ENCODE data around the gene TNFRSF1B.

TNFRSF1B gene

GRCh38 chr1:12176298-12177118 lies 9.7 kb downstream of the TNFRSF1B start:
- no peak for DNase-seq

GRCh38 chr1:12177156-12177998 lies 10.6 kb downstream of the TNFRSF1B start:
- no peak for DNase-seq

- DNase-seq = peak in 1 of 2 experiments; percentile 15
Measured at GRCh38 chr1:12177999-12178441, 11.2 kb downstream of the TNFRSF1B start.

GRCh38 chr1:12178511-12178910 lies 11.7 kb downstream of the TNFRSF1B start:
- DNase-seq = no peak

- DNase-seq = peak; percentile 41 to 42
Measured at GRCh38 chr1:12179111-12179519, 12.3 kb downstream of the TNFRSF1B start.

GRCh38 chr1:12179676-12180075 lies 12.9 kb downstream of the TNFRSF1B start:
- DNase-seq = no peak

GRCh38 chr1:12180315-12180714 lies 13.5 kb downstream of the TNFRSF1B start:
- DNase-seq = peak; percentile 53 to 64

- DNase-seq = no peak
Measured at GRCh38 chr1:12180903-12181302, 14.1 kb downstream of the TNFRSF1B start.

- no peak for DNase-seq
Measured at GRCh38 chr1:12181568-12181967, 14.8 kb downstream of the TNFRSF1B start.

GRCh38 chr1:12182410-12182984 lies 15.7 kb downstream of the TNFRSF1B start:
- DNase-seq = no peak

- DNase-seq = no peak
Measured at GRCh38 chr1:12183095-12183794, 16.5 kb downstream of the TNFRSF1B start.

GRCh38 chr1:12184008-12184681 lies 17.4 kb downstream of the TNFRSF1B start:
- DNase-seq = peak in 1 of 2 experiments; percentile 21

- DNase-seq = no peak
Measured at GRCh38 chr1:12185036-12185917, 18.5 kb downstream of the TNFRSF1B start.

- DNase-seq = no peak
Measured at GRCh38 chr1:12185918-12186678, 19.3 kb downstream of the TNFRSF1B start.

- DNase-seq = no peak
Measured at GRCh38 chr1:12186679-12186985, 19.8 kb downstream of the TNFRSF1B start.

GRCh38 chr1:12188115-12188514 lies 21.3 kb downstream of the TNFRSF1B start:
- DNase-seq = no peak

GRCh38 chr1:12188657-12189327 lies 22.0 kb downstream of the TNFRSF1B start:
- DNase-seq = no peak

- no peak for DNase-seq
Measured at GRCh38 chr1:12189328-12189682, 22.5 kb downstream of the TNFRSF1B start.

GRCh38 chr1:12191242-12192032 lies 24.6 kb downstream of the TNFRSF1B start:
- no peak for DNase-seq
